HepG2 (cell line): Measurements from ENCODE around the gene FAM229A. TPM values are rescaled to one million over a fixed set of nuclear protein-coding genes. Genes with fewer than 3 reads are reported as not detected.

ENCODE experiments used
- DNMT1 ChIP-seq: sonication (generic); formaldehyde crosslinking; IDR thresholded peaks from 2 replicates; pipeline ENCODE4 v1.5.1; 2020; ENCODE audit warnings: mild to moderate bottlenecking, missing genetic modification reagents
- PTBP1 ChIP-seq: fragments of 200-400 bp; formaldehyde crosslinking; IDR thresholded peaks from 2 replicates; pipeline ENCODE4 v1.6.1; 2018; ENCODE audit warnings: low read length, low read depth; ENCODE audit not compliant: poor library complexity, severe bottlenecking
- SRSF1 ChIP-seq: fragments of 200-400 bp; formaldehyde crosslinking; optimal IDR thresholded peaks from 2 replicates; pipeline ENCODE3; 2017; ENCODE audit warnings: mild to moderate bottlenecking, low read depth, low read length, moderate library complexity
- ZNF20 ChIP-seq: sonication (generic); formaldehyde crosslinking; IDR thresholded peaks from 2 replicates; pipeline ENCODE4 v1.4.0; 2020; ENCODE audit warnings: mild to moderate bottlenecking, moderate library complexity, missing genetic modification reagents
- ZNF264 ChIP-seq: sonication (generic); formaldehyde crosslinking; IDR thresholded peaks from 2 replicates; pipeline ENCODE4 v1.4.0; 2020; ENCODE audit warnings: missing genetic modification reagents
- polyA plus RNA-seq, 8 experiments: library from polyadenylated mRNA; depleted of rRNA in 3 of 8; stranded (reverse) in 7 of 8; unstranded in 1 of 8; fragments of >200 nt; fragmentation: Illumina TruSeq in 4 of 8; extraction: Trizol in 4 of 8; gene quantifications; 2 replicates each; pipeline versions ENCODE4 v1.2.1 to v1.2.3, GENCODE V29; 2011 to 2016; ENCODE audit warnings: low read depth in 4 of 8, missing spikeins in 1 of 8, mixed read lengths in 1 of 8; ENCODE audit not compliant: insufficient read depth in 1 of 8
- total RNA-seq, 5 experiments: library from RNA; depleted of rRNA; stranded (reverse); fragments of >200 nt; fragmentation: Illumina TruSeq; extraction: Trizol; gene quantifications; 2 replicates each; pipeline ENCODE4 v1.2.3, GENCODE V29; 2016; ENCODE audit warnings: low read depth in 1 of 5
- TF ChIP-seq, protein P1 (sequence below): sonication (generic); formaldehyde crosslinking; conservative IDR thresholded peaks from 2 replicates; pipeline ENCODE4 v1.4.0; 2020; ENCODE audit warnings: mild to moderate bottlenecking, missing genetic modification reagents, moderate library complexity
- TF ChIP-seq, protein P2 (sequence below): IDR thresholded peaks from 2 replicates; pipeline ENCODE4 v1.6.1; 2018; ENCODE audit warnings: missing genetic modification reagents, mild to moderate bottlenecking, missing compliant biosample characterization
- TF ChIP-seq, protein P3 (sequence below), 2 experiments: fragments of 450-650 bp in 1 of 2; sonication (generic) in 1 of 2; formaldehyde crosslinking in 1 of 2; IDR thresholded peaks; 2 replicates each; pipeline versions ENCODE4 v1.6.1 to v1.8.0; 2016 to 2022; ENCODE audit warnings: antibody characterized with exemption in 1 of 2, mild to moderate bottlenecking in 1 of 2, missing genetic modification reagents in 1 of 2
- TF ChIP-seq, protein P4 (sequence below): sonication (generic); formaldehyde crosslinking; IDR thresholded peaks from 2 replicates; pipeline ENCODE4 v1.4.0; 2020; ENCODE audit warnings: missing genetic modification reagents
- TF ChIP-seq, protein P5 (sequence below): conservative IDR thresholded peaks from 2 replicates; pipeline ENCODE4 v1.6.1; 2018; ENCODE audit warnings: missing genetic modification reagents

The FAM229A gene
- total and polyA plus RNA-seq, 2 of the 13 experiments (the other 11 are each of a cell fraction or from before 2014, with no cell fraction given), result 3.2 to 17.6 TPM

DNA sequence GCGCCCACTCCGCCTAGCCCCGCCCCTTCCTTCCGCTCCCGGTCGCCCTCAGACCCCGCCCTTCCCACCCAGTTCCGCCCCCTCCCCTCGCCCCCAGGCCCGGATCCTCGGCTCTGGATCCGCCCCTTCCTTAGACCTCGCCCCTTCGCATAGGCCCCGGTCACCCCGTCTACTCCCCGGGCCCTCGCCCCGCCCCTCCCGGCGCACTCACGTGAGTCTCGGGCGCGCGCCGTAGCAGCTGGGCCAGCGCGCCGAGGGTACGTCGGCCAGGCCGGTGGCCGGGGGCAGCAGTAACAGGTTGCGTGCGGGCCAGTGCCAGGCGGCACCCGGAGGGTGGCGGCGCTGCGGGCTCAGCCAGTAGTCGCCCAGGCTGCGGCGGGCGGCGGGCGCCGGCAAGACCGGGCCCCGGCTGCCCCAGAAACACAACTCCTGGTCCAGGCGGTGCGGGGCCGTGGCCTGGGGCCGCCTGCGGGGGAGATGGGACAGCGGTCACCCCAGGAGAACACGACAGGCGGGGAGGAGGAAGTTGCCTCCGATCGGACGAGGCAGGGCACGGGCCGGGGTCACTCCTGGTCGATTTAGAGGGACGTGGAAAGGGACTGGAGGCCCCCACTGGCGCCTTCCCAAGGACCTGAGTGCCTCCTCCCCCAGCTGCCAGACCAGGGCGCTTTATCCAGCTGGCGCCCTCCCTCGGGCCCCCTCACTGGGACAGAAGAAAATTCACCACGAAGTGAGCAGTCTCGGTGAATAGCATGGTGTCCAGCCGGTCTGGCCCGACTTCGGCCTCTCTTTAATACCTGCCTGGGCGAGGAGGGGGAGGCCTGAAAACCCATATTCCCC is 10.7 kb downstream of the FAM229A start (continued):
- TF ChIP-seq, protein P1, sequence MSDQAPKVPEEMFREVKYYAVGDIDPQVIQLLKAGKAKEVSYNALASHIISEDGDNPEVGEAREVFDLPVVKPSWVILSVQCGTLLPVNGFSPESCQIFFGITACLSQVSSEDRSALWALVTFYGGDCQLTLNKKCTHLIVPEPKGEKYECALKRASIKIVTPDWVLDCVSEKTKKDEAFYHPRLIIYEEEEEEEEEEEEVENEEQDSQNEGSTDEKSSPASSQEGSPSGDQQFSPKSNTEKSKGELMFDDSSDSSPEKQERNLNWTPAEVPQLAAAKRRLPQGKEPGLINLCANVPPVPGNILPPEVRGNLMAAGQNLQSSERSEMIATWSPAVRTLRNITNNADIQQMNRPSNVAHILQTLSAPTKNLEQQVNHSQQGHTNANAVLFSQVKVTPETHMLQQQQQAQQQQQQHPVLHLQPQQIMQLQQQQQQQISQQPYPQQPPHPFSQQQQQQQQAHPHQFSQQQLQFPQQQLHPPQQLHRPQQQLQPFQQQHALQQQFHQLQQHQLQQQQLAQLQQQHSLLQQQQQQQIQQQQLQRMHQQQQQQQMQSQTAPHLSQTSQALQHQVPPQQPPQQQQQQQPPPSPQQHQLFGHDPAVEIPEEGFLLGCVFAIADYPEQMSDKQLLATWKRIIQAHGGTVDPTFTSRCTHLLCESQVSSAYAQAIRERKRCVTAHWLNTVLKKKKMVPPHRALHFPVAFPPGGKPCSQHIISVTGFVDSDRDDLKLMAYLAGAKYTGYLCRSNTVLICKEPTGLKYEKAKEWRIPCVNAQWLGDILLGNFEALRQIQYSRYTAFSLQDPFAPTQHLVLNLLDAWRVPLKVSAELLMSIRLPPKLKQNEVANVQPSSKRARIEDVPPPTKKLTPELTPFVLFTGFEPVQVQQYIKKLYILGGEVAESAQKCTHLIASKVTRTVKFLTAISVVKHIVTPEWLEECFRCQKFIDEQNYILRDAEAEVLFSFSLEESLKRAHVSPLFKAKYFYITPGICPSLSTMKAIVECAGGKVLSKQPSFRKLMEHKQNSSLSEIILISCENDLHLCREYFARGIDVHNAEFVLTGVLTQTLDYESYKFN (CRISPR knock-in tag), result no peak
- TF ChIP-seq ZNF20 (CRISPR knock-in tag) (no peak), DNMT1 (CRISPR knock-in tag) (no peak), ZNF264 (CRISPR knock-in tag) (no peak), SRSF1 (peak; percentile 58), PTBP1 (no peak)
- TF ChIP-seq, protein P2, sequence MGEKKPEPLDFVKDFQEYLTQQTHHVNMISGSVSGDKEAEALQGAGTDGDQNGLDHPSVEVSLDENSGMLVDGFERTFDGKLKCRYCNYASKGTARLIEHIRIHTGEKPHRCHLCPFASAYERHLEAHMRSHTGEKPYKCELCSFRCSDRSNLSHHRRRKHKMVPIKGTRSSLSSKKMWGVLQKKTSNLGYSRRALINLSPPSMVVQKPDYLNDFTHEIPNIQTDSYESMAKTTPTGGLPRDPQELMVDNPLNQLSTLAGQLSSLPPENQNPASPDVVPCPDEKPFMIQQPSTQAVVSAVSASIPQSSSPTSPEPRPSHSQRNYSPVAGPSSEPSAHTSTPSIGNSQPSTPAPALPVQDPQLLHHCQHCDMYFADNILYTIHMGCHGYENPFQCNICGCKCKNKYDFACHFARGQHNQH (CRISPR knock-in tag), result no peak; the same call in 1 of the 2 replicates
- TF ChIP-seq, protein P3, sequence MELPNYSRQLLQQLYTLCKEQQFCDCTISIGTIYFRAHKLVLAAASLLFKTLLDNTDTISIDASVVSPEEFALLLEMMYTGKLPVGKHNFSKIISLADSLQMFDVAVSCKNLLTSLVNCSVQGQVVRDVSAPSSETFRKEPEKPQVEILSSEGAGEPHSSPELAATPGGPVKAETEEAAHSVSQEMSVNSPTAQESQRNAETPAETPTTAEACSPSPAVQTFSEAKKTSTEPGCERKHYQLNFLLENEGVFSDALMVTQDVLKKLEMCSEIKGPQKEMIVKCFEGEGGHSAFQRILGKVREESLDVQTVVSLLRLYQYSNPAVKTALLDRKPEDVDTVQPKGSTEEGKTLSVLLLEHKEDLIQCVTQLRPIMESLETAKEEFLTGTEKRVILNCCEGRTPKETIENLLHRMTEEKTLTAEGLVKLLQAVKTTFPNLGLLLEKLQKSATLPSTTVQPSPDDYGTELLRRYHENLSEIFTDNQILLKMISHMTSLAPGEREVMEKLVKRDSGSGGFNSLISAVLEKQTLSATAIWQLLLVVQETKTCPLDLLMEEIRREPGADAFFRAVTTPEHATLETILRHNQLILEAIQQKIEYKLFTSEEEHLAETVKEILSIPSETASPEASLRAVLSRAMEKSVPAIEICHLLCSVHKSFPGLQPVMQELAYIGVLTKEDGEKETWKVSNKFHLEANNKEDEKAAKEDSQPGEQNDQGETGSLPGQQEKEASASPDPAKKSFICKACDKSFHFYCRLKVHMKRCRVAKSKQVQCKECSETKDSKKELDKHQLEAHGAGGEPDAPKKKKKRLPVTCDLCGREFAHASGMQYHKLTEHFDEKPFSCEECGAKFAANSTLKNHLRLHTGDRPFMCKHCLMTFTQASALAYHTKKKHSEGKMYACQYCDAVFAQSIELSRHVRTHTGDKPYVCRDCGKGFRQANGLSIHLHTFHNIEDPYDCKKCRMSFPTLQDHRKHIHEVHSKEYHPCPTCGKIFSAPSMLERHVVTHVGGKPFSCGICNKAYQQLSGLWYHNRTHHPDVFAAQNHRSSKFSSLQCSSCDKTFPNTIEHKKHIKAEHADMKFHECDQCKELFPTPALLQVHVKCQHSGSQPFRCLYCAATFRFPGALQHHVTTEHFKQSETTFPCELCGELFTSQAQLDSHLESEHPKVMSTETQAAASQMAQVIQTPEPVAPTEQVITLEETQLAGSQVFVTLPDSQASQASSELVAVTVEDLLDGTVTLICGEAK (IDR thresholded peaks at IDR 0.05), result no peak
- TF ChIP-seq, protein P3 (CRISPR knock-in tag; IDR thresholded peaks at IDR 0.05), result no peak; the same call in 1 of the 2 replicates
- TF ChIP-seq, protein P4, sequence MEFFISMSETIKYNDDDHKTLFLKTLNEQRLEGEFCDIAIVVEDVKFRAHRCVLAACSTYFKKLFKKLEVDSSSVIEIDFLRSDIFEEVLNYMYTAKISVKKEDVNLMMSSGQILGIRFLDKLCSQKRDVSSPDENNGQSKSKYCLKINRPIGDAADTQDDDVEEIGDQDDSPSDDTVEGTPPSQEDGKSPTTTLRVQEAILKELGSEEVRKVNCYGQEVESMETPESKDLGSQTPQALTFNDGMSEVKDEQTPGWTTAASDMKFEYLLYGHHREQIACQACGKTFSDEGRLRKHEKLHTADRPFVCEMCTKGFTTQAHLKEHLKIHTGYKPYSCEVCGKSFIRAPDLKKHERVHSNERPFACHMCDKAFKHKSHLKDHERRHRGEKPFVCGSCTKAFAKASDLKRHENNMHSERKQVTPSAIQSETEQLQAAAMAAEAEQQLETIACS (CRISPR knock-in tag), result peak; percentile 93
- TF ChIP-seq, protein P5, sequence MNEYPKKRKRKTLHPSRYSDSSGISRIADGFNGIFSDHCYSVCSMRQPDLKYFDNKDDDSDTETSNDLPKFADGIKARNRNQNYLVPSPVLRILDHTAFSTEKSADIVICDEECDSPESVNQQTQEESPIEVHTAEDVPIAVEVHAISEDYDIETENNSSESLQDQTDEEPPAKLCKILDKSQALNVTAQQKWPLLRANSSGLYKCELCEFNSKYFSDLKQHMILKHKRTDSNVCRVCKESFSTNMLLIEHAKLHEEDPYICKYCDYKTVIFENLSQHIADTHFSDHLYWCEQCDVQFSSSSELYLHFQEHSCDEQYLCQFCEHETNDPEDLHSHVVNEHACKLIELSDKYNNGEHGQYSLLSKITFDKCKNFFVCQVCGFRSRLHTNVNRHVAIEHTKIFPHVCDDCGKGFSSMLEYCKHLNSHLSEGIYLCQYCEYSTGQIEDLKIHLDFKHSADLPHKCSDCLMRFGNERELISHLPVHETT (CRISPR knock-in tag), result 0 out of 2 replicates have a peak, but pooled peaks have one; percentile 18
